ENCODE data around the gene C17orf107.
"Not testable (repeated sequence)": the region's sequence is repeated elsewhere in the genome, so short reads cannot be mapped to it uniquely, and the experiment has no call there.

C17orf107 gene

DNA sequence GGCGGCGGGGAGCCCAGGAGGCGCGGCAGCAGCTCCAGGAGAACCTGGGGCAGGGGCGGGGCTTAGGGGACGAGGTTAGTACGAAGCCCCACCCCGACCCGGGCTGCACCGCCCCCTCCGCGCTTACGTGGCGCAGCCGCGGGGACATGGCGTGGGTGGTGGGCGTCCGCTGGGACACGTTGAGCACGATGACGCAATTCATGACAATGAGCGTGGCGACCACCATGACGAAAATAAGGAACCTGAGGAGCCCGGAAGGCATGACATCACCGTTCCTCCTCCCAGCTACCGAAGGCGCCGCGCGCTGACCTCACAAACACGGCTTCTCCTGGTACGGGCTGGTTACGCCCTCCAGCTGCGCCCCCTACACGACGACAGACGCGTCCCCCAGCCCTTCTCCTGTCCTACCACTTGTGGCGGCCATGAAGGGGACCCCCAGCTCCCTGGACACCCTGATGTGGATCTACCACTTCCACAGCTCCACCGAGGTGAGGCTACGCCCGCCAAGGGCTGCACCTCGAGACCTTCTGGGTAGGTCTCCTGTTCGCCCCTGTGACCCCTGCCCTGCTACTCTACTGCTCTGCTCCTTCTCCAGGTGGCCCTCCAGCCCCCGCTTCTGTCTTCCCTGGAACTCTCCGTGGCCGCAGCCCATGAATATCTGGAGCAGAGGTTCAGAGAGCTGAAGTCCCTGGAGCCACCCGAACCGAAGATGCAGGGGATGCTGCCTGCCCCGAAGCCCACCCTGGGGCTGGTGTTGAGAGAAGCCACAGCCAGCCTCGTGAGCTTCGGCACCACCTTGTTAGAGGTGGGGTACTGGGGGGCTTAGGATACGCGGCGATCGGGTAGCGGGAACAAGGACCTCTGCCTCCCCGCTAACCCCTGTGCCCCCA lies at the start of gene C17orf107:
TSS of gene C17orf107 (plus strand) at position 196 of the 890 bp plus-strand sequence. CDS start at position 423, 227 bp downstream.
- peak; percentile 86 to 87 for DNase-seq (ENCODE audit: low read depth in 2 of 2)

DNA sequence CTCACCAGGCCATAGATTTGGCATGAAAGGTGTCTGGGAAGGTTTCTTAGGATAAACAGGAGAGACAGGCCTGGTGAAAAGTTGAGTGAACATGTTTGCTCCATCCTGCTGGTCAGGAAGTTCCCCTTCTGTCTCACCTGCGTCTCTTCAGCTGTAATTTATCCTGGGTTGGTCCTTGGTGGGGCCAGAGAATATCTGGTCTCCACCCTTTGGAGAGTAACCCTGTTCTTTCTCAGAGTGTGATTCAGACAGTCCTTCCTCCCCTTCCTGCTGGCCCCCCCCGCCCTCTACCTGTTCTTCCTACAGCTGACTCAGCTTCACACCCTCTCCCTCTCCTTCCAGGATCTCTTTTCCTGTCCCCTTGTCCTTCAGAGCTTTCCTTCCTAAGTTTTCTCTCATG lies 49.1 kb upstream of the C17orf107 start:
- DNase-seq (ENCODE audit: low read depth in 2 of 2), result no peak

DNA sequence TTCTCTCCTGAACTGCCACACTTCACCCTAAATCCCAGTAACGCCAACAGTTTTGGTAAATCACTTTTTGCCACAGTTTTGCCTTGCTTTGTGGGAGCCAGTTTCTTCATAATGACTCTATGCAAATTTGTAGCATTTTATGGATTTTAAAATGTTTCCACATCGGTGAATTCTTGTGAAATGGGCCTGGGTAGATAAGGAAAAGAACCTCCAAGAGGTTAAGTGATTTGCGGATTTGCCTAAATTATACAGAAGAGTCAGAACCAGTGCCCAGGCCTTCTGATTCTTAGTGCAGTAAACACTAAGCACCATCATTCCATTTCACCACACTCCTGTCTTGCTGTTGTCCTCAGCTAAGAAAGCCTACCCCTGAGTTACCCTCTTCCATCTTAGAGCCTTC lies 48.3 kb upstream of the C17orf107 start:
- DNase-seq (ENCODE audit: low read depth in 2 of 2), result no peak

DNA sequence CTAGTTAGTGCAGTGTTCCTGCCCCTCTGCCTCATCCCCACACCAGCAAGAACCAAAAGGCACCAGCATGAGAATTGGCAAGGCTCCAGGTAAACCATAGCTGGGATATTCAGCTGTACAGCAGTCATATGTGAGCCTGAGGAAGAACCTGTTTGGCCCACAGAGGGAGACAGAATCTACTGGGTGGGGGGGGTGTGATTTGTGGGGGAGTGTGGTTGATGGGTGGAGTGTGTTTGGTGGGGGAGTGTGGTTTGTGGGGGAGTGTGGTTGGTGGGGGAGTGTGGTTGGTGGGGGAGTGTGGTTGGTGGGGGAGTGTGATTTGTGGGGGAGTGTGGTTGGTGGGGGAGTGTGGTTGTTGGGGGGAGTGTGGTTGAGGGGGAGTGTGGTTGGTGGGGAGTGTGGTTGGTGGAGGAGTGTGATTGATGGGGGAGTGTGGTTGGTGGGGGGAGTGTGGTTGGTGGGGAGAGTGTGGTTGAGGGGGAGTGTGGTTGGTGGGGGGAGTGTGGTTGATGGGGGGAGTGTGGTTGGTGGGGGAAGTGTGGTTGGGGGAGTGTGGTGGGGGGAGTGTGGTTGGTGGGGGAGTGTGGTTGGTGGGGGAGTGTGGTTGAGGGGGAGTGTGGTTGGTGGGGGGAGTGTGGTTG lies 46.6 kb upstream of the C17orf107 start:
- no peak for DNase-seq (ENCODE audit: low read depth in 2 of 2)

DNA sequence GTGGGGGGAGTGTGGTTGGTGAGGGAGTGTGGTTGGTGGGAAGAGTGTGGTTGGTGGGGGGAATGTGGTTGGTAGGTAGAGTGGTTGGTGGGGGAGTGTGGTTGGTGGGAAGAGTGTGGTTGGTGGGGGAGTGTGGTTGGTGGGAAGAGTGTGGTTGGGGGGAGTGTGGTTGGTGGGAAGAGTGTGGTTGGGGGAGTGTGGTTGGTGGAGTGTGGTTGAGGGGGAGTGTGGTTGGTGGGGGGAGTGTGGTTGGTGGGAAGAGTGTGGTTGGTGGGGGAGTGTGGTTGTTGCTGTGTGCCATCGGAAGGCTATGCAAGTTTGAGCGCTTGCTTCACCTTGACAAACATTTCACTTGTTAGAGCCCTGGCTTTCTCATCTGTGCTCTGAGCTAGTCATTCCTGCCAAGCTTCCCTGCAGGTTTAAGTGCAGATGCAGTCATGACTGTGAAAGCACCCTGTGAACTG lies 46.1 kb upstream of the C17orf107 start:
- DNase-seq (ENCODE audit: low read depth in 2 of 2), result no peak

DNA sequence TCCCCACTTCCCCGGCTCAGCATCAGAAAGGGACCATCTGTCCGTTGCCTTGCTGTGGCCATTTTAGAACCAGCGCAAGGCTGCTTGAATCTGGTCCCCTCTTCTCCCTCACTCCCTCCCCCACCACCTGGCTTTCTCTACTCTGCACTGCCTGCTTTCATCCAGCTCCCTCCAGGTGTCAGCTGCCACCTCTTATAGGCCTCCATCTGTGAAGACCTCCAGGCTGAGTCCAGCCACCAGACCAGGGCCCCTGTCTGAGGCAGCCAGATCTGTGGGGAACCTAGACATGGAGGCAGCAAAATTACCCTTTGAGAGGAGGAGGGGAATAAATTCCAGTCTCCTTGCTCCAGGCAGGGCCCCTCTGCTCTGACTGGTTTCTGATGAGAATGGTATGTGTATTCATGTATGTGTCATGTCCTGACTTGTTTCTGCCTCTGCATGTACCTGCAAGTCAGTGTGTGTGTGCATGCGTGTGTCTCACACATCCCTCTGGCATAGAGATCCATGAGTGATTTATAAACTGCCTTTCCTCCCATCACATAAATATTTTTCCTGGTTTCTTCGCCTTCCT lies 45.1 kb upstream of the C17orf107 start:
- no peak for DNase-seq (ENCODE audit: low read depth in 2 of 2)

DNA sequence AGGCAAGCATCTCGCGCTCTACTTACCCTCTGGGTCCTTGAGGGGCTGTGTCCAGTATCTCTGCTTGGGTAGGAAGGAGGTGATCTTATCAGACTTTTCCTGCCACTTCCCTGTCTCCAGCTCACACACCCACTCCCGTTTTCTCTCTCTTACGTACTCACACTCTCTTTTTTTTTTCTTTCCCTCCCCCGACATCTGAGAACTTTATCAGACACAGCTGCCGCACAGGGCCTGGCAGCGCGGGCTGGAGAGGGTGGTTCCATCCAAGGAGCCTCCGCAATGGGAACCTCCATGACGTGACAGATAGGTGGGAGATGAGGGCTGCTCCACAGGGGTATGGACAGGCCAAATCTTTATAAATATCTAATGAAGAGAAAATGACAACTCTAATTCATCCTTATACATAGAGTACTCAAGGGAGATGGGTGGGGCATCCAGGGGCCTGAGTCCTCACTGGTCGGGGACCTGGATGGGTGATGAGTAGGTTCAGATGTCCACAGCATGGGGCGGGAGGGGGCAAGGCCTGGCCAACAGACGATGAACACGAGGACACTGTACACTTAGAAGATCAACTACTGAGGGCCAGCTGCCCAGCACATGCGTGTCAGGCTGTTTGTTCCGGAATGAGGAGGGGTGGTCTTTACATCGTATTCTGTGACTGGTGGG lies 42.9 kb upstream of the C17orf107 start:
- no peak for DNase-seq (ENCODE audit: low read depth in 2 of 2)

DNA sequence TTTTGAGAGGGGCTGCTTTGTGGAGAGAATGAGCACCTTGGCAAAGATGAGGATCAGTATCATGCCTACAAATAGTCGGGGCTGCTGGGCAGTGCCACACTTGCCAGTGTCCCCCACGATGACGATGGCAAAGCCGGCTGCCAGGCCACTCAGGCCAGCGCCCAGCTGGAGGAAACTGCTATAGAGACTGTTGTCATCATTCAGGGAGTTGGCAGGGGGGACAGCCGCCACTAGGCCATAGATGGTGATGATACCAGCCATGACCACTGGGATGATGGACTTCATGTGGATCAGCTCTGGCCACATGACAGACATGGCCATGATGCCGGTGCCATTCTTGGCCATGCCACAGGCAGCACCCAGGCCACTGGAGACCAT lies 42.4 kb upstream of the C17orf107 start:
- DNase-seq (ENCODE audit: low read depth in 2 of 2), result no peak

DNA sequence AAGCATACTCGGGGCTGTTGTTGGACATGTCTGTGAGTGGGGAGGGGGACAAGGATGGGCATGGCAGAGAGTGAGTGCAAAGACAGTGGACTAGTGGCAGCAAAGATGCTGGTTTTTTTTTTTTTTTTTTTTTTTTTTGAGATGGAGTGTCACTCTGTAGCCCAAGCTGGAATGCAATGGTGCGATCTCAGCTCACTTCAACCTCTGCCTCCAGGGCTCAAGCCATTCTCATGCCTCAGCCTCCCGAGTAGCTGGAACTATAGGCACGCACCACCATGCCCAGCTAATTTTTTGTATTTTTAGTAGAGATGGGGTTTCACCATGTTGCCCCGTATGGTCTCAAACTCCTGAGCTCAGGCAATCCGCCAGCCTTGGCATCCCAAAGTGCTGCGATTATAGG lies 42.0 kb upstream of the C17orf107 start:
- not testable (repeated sequence) for DNase-seq (ENCODE audit: low read depth in 2 of 2)

DNA sequence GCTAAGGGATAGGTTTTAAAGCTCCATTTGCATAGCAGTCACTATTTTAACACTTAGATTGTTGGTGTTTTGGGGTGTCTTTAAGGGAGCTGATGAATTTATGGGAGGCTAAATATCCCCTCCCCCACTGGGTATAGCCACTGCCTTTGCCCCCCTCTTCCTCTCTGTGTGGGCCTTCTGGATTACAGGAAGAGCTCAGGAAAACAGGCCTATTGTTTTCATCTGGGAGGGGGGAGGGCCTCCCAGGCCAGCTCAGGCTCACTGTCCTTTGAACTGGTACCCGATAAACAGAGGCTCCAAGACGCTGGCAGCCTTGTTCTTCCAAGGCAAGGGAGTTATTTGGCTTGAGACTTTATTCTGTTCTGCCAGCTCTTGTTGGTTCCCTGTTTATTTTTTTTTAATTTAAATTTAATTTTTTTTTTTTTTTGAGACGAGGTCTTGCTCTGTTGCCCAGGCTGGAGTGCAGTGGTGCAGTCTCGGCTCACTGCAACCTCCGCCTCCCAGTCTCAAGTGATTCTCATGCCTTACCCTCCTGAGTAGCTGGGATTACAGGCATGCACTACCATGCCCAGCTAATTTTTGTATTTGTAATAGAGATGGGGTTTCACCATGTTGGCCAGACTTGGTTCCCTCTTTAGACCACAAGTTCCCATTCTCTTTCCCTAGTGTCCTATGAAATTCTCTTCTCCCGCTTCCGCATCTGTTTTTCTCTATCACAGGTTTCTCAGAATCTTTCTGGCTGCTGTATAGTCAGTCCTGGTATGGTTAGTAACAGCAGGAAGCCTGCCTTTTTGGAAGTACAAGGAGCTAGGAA lies 41.1 kb upstream of the C17orf107 start:
- DNase-seq (ENCODE audit: low read depth in 2 of 2), result no peak

DNA sequence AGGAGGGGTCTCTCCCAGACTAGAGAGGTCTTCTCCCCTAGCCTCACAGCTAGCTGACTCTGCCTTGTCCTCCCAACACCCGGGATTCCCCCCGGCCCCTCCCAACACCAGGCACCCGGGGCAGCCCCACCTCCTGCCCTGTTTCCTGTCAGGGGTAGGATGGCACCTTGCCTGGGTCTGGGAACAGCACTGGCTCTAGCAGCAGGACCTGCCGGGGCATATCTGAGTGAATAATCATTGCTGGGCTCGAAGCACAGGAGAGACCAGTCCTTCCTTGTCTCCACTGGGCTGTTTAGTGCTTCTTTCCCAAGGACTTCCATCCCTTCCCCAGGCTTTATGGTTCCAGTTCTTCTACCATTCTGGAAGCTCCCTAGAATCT lies 40.5 kb upstream of the C17orf107 start:
- no peak for DNase-seq (ENCODE audit: low read depth in 2 of 2)

DNA sequence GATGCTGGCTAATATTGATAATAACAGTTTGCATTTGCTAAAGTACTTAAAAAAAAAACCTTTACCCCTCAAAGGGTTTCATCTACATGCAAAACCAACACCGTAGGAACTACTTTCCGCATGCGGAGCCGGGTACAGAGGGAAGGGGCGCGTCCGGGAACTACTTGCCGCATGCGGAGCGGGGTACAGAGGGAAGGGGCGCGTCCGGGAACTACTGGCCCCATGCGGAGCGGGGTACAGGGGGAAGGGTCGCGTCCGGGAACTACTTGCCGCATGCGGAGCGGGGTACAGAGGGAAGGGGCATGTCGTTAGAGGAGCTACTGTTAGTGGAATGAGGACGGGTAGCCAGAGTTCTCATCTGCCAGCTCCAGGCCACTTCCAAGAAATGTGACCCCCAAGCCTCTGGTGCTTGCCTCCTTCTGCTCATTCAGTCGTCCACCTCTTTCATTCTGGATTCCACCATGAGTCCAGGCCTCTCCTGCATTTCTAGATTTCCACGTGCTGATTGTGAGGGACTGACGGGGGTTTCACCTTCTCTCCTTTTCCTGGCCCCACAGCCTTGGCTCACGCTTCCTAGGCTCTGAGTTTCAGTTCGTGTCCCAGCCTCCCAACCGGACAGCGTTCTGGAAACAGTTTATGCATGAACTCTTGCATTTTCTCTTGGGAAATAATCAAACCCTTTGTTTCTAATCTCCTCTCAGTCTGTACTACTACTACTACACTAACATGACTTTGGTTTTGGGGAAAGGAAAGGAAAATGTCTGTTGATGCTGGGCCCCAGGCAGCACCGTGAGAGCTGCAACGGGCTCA lies 39.3 kb upstream of the C17orf107 start:
- DNase-seq (ENCODE audit: low read depth in 2 of 2), result no peak

DNA sequence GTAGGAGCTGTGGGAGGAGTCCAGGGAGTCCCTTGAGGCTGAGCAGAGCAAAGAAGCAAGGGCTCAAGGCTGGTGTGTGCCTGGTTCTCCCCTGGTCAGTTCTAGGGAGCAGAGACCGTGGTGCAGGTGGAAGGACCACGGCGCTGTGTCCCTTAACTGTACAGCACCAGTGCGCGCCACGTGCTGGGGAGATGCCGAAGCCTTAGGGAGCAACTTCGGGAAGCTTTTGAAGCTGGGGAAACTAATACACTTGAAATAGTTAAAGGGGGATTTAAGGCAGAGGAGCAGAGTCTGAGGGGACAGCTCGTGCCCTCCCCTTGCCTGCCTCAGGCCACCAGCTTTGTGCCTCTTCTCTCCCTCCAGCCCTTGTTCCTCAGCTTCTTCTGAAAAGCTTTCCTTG lies 38.7 kb upstream of the C17orf107 start:
- DNase-seq (ENCODE audit: low read depth in 2 of 2), result no peak

DNA sequence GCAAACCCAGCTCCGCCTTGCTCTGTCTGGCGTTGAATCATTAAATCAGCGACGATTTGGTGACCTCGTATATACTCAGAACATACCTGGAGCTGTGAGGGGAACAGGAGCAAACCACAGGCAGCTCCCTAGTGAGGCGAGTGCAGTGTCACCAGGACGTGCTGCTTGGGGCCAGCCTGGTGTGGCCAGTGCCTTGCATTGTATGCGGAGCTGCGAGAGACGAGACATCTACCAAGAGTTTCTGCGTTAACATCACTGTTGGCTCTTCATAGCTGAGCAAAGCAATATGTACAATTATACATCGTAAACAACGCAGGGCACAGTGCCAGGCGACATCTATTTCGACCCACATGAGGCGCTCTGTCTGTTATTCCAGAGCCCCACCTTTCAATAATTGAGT lies 38.3 kb upstream of the C17orf107 start:
- no peak for DNase-seq (ENCODE audit: low read depth in 2 of 2)

DNA sequence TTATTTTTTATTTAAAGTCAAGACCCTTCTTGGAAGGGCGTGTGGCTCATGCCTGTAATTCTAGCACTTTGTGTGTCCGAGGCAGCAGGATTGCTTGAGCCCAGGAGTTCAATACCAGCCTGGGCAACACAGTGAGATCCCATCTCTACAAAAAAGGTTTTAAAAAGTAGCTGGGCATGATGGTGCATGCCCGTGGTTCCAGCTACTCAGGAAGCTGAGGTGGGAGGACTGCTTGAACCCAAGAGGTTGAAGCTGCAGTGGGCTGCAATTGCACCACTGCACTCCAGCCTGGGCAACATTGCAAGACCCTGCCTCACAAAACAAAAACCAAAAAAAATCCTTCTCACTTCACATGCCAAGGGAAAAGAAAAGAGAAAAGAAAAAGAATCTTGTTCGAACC lies 36.6 kb upstream of the C17orf107 start:
- no peak for DNase-seq (ENCODE audit: low read depth in 2 of 2)

DNA sequence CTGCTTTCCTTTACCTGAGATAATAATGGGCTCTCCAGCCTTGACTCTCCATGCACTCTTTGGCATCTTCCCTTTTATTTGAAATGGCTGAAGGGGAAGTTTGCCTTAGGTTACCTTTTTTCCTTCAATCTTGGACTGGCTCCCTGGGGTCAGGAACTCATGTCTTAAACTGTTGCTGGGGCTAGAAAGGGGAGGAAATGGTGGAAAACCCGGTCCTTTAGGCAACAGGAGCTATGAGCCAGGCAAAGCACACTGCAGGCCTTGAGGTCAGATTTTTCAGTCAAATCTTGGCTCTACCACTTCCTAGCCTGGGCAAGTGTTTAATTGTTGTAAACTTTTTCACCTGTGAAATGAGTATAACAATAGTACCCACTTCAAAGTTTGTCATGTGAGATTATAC lies 36.0 kb upstream of the C17orf107 start:
- DNase-seq (ENCODE audit: low read depth in 2 of 2), result no peak

DNA sequence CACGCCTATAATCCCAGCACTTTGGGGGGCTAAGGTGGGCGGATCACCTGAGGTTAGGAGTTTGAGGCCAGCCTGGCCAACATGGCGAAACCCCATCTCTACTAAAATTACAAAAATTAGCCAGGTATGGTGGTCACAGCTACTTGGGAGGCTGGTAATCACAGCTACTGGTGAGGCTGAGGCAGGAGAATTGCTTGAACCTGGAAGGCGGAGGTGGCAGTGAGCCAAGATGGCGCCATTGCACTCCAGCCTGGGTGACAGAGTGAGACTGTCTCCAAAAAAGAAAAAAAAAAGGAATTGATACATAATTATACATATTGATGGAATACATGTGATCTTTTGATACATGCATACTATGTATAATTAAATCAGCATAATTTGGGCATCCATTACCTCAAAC lies 31.8 kb upstream of the C17orf107 start:
- not testable (repeated sequence) for DNase-seq (ENCODE audit: low read depth in 2 of 2)

DNA sequence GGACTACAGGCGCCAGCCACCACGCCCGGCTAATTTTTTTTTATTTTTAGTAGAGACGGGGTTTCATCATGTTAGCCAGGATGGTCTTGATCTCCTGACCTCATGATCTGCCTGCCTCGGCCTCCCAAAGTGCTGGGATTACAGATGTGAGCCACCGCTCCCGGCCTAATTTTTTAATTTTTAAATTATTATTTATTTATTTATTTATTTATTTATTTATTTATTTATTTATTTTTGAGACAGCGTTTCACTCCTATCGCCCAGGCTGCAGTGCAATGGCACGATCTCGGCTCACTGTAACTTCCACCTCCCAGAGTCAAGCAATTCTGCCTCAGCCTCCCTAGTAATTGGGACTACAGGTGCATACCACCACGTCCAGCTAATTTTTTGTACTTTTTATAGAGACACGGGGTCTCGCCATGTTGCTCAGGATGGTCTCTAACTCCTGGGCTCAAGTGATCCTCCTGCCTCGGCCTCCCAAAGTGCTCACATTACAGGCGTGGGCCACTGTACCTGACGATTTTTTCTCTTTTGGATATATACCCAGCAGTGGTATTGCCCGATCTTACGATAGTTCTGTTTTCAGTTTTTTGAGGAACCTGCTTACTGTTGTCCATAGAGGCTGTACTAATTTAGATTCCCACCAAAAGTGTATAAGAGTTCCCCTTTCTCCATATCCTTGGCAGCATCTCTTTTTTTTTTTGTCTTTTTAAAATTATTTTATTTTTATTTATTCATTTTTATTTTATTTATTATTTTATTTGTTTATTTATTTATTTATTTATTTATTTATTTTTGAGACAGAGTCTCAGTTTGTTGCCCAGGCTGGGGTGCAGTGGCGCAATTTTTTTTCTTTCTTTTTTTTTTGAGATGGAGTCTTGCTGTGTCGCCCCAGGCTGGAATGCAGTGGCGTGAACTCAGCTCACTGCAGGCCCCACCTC lies 30.0 kb upstream of the C17orf107 start:
- not testable (repeated sequence) for DNase-seq (ENCODE audit: low read depth in 2 of 2)

DNA sequence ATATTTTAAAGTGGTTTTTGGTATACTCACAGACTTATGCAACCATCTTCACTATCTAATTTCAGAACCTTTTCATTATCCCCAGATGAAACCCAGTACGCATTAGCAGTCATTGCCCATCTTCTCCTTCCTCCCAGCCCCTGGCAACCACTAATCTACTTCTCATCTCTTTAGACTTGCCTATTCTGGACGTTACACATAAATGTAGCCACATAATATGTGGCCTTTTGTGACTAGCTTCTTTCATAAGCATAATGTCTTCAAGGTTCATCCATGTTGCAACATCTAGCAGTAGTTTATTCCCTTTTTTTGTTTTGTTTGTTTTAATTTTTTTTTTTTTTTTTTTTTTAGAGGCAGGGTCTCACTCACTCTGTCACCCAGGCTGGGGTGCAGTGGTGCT lies 28.5 kb upstream of the C17orf107 start:
- no peak for DNase-seq (ENCODE audit: low read depth in 2 of 2)
